Measurements from ENCODE around the gene IGHMBP2. TPM values are rescaled to one million over a fixed set of nuclear protein-coding genes. Genes with fewer than 3 reads are reported as not detected.

Gene IGHMBP2
- total RNA-seq, 1 experiment from 2014 or later: 19.3 TPM

DNA sequence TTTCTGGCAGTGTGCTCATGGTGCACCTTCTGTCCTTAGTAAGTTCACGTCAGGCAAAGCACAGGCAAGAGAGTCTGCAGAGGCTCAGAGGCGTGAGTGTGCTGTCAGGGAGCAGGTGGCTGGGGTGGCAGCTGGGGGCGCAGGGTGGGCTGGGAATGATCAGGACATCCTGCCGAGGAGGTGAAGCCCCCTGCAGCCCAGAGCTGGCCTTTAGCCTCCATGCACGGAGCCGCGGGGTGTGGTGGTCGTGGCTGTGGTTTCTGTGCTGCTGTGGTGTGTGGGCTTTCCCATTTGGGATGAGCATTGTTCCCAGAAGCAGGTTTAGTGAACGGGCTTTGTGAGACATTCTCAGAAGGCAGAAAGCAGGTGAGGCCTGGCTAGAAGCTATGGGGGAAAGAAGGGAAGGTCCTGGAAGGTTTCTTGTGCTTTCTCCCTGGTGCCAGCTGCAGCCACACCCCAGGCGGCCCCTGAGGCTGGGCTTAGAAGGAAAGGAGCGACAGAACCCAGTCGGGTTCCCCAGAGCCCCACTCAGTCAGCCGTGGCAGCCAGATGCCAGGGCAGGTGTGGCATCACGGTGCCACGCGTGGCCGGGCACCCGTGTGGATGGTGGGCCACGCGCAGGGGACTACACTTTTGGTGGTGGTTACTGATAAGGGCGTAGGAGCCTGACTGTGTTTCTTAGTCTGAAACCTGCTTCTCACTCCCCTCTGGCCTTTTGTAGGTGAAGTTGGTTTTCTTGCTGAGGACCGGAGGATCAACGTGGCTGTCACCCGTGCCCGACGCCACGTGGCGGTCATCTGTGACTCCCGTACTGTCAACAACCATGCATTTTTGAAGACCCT lies 32.0 kb downstream of the IGHMBP2 start:
- Histone ChIP-seq H3K4me2 (ENCODE audit: low read length) (no peak overlapping the region), H3K9me2 (ENCODE audit: insufficient read depth) (no peaks in the 10 kb centered on the region), H3K9me3 (ENCODE audit: control insufficient read depth in 1 of 2, insufficient read depth in 1 of 2, low read depth in 1 of 2, low read length in 2 of 2) (no peaks in the 10 kb centered on the region), H3K4me3 (replicated peaks in 1 of 2; ENCODE audit: low read depth in 1 of 2, low read length in 2 of 2) (no peak overlapping the region), H3K36me3 (ENCODE audit: control insufficient read depth in 1 of 2, insufficient read depth in 2 of 2, low read length in 2 of 2) (peaks cover 11 to 17% of the 10 kb centered on the region in 2 experiments; a peak in 2 of 4 replicates), H4K20me1 (ENCODE audit: insufficient read depth) (no peaks in the 10 kb centered on the region), H3K27me3 (ENCODE audit: insufficient read depth, low read length) (no peaks in the 10 kb centered on the region), H3K79me2 (ENCODE audit: insufficient read depth, low read length) (no peaks in the 10 kb centered on the region), H3K27ac (ENCODE audit: low read depth, low read length) (no peak overlapping the region), H3K4me1 (ENCODE audit: control insufficient read depth in 1 of 2, insufficient read depth in 2 of 2, low read length in 2 of 2) (no peaks in the 10 kb centered on the region), H2AFZ (ENCODE audit: low read depth, low read length, poor library complexity, severe bottlenecking) (no peak overlapping the region), H3K9ac (ENCODE audit: low read length) (no peak overlapping the region)
- TF ChIP-seq, protein P1, sequence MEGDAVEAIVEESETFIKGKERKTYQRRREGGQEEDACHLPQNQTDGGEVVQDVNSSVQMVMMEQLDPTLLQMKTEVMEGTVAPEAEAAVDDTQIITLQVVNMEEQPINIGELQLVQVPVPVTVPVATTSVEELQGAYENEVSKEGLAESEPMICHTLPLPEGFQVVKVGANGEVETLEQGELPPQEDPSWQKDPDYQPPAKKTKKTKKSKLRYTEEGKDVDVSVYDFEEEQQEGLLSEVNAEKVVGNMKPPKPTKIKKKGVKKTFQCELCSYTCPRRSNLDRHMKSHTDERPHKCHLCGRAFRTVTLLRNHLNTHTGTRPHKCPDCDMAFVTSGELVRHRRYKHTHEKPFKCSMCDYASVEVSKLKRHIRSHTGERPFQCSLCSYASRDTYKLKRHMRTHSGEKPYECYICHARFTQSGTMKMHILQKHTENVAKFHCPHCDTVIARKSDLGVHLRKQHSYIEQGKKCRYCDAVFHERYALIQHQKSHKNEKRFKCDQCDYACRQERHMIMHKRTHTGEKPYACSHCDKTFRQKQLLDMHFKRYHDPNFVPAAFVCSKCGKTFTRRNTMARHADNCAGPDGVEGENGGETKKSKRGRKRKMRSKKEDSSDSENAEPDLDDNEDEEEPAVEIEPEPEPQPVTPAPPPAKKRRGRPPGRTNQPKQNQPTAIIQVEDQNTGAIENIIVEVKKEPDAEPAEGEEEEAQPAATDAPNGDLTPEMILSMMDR (IDR thresholded peaks at IDR 0.05 in 2 of 3, conservative IDR thresholded peaks at IDR 0.05 in 1 of 3; ENCODE audit: borderline replicate concordance in 1 of 3, insufficient read depth in 1 of 3, low read depth in 2 of 3, low read length in 2 of 3): no peak
- TF ChIP-seq SRF (IDR thresholded peaks at IDR 0.05; ENCODE audit: low read depth): no peak
- no peak for TF ChIP-seq CEBPB (IDR thresholded peaks at IDR 0.05; ENCODE audit: low read depth)
- TF ChIP-seq ELF1 (IDR thresholded peaks at IDR 0.05; ENCODE audit: borderline replicate concordance, low read depth): no peak
- no peak for TF ChIP-seq YY1 (IDR thresholded peaks at IDR 0.05; ENCODE audit: extremely low read depth, insufficient replicate concordance, low read depth, low read length)
- TF ChIP-seq, protein P2, sequence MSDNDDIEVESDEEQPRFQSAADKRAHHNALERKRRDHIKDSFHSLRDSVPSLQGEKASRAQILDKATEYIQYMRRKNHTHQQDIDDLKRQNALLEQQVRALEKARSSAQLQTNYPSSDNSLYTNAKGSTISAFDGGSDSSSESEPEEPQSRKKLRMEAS (IDR thresholded peaks at IDR 0.05): no peak
- no peak for TF ChIP-seq EZH2phosphoT487 (IDR thresholded peaks at IDR 0.05; ENCODE audit: borderline replicate concordance)
- no peak for TF ChIP-seq SIN3A (IDR thresholded peaks at IDR 0.05; ENCODE audit: low read depth)
- TF ChIP-seq, protein P3, sequence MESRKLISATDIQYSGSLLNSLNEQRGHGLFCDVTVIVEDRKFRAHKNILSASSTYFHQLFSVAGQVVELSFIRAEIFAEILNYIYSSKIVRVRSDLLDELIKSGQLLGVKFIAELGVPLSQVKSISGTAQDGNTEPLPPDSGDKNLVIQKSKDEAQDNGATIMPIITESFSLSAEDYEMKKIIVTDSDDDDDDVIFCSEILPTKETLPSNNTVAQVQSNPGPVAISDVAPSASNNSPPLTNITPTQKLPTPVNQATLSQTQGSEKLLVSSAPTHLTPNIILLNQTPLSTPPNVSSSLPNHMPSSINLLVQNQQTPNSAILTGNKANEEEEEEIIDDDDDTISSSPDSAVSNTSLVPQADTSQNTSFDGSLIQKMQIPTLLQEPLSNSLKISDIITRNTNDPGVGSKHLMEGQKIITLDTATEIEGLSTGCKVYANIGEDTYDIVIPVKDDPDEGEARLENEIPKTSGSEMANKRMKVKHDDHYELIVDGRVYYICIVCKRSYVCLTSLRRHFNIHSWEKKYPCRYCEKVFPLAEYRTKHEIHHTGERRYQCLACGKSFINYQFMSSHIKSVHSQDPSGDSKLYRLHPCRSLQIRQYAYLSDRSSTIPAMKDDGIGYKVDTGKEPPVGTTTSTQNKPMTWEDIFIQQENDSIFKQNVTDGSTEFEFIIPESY (IDR thresholded peaks at IDR 0.05; ENCODE audit: extremely low read depth, insufficient replicate concordance, low read length): no peak
- TF ChIP-seq, protein P4, sequence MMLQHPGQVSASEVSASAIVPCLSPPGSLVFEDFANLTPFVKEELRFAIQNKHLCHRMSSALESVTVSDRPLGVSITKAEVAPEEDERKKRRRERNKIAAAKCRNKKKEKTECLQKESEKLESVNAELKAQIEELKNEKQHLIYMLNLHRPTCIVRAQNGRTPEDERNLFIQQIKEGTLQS (IDR thresholded peaks at IDR 0.05): no peak
- no peak for TF ChIP-seq JUND (IDR thresholded peaks at IDR 0.05)
- no peak for TF ChIP-seq FOSL1 (IDR thresholded peaks at IDR 0.05; ENCODE audit: low read depth)
- no peak for TF ChIP-seq CBX3 (IDR thresholded peaks at IDR 0.05; ENCODE audit: low read depth)
- no peak for TF ChIP-seq SP1 (IDR thresholded peaks at IDR 0.05; ENCODE audit: low read depth)
- no peak for TF ChIP-seq RAD21 (IDR thresholded peaks at IDR 0.05; ENCODE audit: low read depth)
- no peak for TF ChIP-seq ZNF274 (IDR thresholded peaks at IDR 0.05; ENCODE audit: low read depth, low read length)
- TF ChIP-seq TCF7L2 (IDR thresholded peaks at IDR 0.05; ENCODE audit: borderline replicate concordance, extremely low read depth, insufficient read depth, insufficient read length): no peak
- ChIA-PET CTCF (no interaction called here), RAD21 (ENCODE audit: low non-redundant PET in 1 of 2, low total read pairs in 2 of 2, uncharacterized antibody in 2 of 2, unreplicated experiment in 2 of 2) (no interaction called here), POLR2A (no interaction called here)
- ATAC-seq: no peak
- no peak for DNase-seq (ENCODE audit: low read depth, low spot score)
- BruUV-seq (replicated peaks): no TSS peak
- intact Hi-C loops (cut with micrococcal nuclease): no loop called here

All from HCT116 (cell line).